HG02840 (cell line): ENCODE data around the gene MARK2.

Source experiments
- ATAC-seq: cut with Tn5 transposase; IDR thresholded peaks from one replicate; pipeline ENCODE4 v1.9.1; 2021; ENCODE audit warnings: mild to moderate bottlenecking, moderate library complexity, moderate number of reproducible peaks; ENCODE audit not compliant: unreplicated experiment, low FRiP score

The MARK2 gene

GRCh38 chr11:63906585-63906984 lies 67.7 kb downstream of the MARK2 start:
- no peak for ATAC-seq

DNA sequence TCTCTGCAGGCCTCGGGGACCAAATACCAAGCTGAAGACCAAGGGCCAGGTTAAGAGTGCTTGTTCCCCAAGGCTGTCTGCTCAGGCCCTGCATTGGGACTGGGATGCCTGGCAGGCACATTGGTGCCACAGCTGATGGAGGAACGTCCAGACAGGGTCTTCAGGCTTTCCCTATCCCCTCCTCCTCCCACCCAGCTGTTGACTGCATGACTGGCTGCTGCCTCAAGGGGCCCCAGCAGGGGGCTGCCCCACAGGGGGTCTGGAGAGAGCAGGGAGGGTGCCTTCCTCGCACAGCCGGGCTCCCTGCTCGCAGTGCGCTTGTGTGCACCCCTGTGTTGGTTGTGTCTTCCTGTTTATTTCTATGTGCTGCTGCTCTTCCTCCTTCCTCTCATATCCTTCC lies 68.2 kb downstream of the MARK2 start:
- ATAC-seq: no peak

DNA sequence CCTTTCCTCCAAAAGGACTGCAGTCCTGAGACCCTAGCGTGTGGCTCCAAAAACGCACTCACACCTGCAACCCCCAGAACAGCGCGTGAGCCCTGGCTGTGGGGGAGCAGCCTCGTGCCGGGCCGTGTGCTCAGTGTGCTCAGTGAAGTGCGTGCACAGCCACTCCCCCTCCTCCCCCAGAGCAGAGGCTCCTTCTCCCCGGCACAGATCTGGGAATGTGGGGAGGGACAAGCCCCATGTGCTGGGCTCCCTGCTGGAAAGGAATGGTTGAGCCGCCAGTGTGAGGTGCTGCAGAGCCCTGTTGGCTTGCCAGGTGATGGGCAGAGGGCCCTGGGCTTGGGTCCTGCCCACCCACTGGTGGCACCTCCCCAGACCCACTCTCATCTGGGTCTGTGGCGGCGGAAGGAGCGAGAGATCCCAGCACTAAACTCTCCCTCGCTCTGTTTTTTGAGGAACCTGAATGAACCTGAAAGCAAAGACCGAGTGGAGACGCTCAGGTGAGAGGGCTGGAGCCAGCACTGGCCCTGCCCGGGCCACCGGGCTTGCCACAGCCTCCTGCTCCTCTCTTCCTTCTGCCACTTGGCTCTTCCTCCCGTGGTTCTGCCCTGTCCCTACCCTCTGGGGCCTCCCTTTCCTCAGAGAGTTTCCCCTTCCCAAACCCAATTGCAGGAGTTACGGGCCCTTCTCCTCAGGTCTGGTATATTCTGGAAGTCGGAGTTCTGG lies 69.1 kb downstream of the MARK2 start:
- ATAC-seq: no peak

DNA sequence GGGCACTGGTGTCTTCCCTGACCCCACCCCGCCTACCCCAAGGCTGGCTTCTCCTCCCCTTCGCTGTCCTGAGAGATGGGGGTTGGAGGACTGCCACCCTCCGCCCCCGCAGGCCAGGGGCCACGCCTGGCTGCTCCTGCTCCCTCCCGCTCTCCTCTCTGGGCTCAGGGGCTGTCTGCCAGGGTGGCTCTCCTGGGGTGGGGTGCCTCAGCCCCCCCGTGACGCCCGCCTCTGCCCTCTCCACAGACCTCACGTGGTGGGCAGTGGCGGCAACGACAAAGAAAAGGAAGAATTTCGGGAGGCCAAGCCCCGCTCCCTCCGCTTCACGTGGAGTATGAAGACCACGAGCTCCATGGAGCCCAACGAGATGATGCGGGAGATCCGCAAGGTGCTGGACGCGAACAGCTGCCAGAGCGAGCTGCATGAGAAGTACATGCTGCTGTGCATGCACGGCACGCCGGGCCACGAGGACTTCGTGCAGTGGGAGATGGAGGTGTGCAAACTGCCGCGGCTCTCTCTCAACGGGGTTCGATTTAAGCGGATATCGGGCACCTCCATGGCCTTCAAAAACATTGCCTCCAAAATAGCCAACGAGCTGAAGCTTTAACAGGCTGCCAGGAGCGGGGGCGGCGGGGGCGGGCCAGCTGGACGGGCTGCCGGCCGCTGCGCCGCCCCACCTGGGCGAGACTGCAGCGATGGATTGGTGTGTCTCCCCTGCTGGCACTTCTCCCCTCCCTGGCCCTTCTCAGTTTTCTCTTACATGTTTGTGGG lies 69.9 kb downstream of the MARK2 start:
- no peak for ATAC-seq

DNA sequence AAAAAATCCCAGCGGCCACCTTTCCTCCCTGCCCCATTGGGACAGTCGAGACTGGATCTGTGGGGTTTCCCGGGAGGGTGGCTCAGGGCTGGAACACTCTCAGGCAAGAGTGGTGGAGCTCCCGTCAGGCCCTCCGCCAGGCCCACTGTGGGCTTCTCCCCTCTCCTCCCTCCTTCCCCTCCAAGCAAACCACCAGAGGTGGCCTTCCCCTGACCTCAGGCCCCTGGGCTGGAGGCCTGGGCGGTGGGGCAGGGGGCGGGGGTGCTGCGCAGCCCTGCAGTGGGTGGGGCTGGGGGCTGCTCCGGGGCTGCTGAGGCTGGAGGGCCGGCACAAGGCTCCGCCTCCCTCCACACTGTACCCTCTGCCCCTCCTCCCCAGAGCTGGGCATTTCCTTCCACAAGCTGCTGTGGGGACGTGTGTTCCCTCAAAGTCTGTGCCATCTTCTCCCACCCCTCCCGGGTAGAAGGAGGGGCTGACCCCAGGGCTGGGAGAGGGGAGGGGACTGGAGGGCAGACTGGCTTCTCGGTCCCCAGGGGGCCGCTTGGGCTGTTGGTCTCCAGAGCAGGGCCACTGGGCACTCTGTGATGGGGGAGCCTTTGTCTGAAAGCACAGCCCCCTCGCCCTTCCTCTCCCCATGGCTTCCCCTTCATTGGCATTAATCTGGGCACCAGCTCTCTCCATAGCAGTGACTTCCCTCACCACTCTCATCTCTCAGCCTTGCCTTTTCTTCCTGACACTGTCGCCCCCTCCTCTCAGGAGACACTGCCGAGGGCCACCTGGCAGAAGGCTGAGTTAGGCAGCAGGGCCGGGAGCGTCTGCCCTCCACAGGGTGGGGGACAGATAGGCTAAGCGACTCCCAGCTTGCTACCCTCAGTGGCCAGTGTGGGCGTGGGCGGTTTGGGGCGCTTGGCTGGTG lies 70.9 kb downstream of the MARK2 start:
- ATAC-seq: no peak

- no peak for ATAC-seq
Measured at GRCh38 chr11:63910675-63911074, 71.8 kb downstream of the MARK2 start.

- no peak for ATAC-seq
Measured at GRCh38 chr11:63911440-63911839, 72.5 kb downstream of the MARK2 start.

DNA sequence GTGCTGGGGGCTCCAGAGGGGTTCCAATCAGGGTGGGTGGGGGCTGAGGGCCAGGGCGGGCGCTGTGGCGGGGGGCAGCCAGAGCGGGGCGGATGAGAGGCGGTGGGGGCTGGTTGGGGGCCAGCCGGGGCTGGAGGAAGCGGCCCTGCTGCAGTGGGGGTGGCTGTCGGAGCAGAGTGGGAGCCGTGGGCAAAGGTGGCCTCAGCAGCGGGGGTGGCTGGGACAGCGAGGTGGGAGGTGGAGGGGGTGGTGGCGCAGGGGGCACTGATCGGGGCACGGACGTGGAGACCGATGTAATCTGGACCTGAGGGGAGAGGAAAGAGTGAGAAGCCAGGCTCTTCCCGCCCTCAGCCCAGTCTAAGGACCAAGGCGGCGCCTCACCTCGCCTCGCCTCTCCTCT lies 73.0 kb downstream of the MARK2 start:
- no peak for ATAC-seq

DNA sequence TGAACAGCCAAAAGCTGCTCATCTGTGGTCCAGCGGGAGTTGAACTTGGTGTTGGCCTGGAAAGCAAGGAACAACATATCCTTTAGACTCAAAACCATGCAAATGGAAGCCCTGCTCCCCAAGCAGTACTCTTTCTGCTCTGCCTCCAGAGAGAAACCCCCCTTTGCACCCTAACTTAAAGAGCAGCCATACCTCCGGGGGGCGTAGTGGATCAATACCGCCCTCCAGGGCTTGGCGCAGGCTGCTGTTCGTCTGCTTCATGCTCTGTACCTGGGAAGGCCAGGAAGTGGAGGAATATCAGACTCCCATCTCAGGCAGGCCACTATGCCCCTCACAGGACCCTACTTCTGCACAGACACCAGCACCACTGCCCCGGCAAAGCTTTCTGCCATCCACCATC lies 73.8 kb downstream of the MARK2 start:
- no peak for ATAC-seq

DNA sequence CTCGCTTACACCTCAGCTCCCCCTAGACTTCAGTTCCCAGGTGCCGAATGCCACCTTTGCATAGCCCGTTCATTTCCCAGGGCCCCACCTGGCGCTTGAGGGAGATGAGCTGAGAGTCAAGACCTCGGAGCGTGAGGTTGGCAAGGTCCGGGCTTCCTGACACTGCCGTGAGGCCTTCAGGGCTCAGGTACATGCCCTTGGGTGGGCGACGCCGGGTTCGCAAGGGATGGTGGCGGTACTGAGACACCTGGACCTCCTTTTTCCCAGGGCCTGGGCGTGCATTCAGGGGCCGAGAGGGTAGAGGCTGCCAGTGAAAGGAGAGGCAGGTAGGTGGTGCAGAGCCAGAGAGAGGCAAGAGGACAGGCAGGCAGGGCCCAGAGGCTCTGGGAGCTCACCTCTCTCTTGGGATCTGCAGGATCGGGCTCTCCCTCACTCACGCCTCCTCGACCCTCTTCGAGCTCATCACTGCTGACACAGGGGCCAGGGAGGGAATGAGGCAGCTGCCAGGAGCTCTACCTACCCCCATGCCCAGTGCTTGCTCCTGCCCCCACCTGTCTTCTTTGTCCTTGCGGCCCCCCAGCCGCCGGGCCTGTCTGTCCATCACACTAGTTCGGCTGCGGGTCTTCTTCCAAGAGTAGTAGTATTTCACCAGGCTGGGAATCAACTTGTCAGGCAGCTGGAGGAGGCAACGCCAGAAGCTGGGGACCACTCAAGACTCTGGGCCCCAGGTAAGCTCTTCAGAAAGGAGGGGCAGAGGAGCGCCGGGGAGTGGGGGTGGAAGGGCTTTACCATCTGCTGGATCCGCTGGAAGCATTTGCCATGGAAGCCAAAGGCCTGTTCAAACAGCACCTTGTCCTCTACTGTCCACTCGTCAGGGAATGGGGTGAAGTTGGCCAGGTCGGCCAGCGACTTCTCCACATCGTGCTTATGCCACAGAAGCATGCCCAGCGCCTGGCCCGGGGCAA lies 75.2 kb downstream of the MARK2 start:
- no peak for ATAC-seq

- ATAC-seq: no peak
Measured at GRCh38 chr11:63914896-63915691, 76.2 kb downstream of the MARK2 start.

GRCh38 chr11:63915961-63916836 lies 77.3 kb downstream of the MARK2 start:
- ATAC-seq: no peak

DNA sequence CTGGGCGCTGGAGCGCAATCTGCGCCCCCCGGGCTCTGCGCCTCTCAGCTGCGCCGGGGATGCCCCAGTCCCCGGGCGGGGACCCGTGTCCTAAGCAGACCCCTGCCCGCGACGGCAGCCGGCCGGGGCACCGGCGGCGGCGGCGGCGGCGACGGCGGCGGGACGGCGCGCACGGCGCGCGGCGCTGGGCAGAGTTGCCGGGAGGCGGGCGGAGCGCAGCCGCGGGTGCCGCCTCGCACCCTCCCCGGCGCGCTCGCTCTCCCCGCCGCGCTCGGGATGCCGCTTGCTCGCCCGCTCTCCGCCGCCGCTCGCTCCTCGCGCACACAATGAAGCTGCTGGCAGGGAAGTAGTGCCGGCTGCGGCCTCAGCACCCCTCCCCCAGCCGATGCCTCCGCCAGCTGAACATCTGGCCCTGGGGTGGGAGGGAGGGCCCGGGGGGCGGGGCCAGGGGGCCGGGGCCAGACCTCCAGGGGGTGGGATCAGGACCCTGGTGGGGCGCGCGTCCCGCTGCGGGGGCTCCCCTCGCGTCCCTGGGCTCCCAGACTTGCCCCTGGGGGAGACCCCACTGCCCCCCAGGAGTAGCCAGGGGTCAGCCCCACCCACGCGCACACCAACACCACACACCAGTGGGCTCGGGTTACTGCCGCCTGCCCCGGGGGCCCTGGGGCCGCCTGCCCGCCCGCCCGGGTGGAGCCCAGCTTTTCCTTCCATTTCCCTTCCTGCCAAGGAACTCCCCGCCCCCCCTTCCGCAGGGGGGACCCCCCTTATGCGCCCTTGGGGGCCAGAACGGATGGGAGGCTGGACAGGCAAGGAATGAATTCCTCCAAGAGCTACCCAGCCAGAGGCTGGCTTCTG lies 78.2 kb downstream of the MARK2 start, which contains the start of gene RCOR2:
Gene RCOR2, minus strand, starts transcription at position 328 of the 855 bp plus-strand sequence. CDS start 708 bp downstream, outside the sequence.
- no peak for ATAC-seq

DNA sequence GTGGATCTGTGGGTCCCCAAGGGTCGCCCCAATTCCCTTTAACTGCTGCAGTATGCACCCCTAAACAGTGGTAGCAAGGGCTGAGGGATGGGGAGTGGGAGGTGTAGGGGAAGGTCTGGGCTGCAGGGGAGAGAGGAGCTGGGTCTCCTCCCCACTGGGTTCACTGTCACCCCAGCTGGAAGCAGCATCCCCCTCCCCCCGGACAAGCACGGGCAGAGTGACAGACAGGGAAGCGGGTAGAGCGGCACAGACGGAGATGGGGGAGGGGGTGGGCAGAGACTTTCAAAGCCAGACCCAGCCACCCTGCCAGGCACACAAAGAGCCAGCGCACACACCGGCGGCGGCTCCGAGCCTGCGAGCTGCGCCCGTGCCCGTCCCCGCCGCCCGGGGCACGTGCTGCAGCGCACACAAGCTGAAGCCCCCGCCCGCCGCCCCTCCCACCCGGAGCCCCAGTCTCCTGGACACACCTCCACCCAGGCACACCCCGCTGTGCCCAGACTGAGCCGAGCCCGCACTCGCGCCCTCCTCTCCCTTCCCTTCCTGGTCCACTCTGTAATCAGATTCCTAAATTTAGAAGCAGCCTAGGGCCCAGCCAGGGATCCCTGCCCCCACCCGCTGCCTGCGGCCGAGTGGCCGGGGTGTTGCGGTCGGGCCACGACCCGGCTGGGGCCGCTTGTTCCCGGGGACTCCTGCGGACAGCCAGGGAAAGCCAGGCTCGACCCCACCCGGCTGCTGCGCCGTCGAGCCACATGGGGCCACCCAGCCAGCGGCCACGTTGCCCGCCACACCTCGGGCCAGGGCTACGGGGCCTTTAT lies 79.0 kb downstream of the MARK2 start:
- no peak for ATAC-seq

DNA sequence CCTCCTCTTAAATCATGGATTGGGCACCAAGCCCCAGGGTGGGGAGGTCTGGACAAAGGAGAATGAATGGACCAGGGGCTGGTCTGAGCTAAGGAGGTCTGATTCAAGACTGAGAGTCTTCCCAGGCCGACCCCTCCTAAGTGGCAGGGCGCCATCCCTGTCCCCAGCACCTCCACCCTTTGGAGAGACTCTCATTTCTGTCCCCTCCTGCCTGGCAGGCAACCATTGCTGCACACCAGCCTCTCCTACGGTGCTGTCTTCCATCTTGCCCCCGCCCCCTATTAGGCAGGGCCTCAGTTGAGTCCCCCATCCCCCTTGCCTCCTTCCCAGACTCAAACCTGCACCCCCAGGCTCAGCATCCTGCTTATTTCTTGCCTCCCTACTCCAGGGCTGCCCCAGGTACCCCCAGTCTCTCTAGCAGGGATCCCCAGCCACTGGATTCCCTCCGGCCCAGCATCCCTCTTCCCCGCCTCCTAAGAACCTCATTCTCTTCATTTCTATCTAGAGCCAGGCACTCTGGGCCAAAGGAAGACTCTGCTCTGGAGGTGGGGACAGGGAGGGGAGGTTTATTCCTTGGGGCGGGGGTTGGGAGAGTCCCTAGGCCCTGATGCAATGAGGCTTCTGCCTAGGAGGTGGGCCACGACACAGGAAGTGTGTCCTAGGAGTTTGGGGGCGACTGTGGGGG lies 79.7 kb downstream of the MARK2 start:
- no peak for ATAC-seq
